HG03039 (cell line): ENCODE measurements around the gene YJEFN3.

Experiments used
- ATAC-seq: cut with Tn5 transposase; IDR thresholded peaks from one replicate; pipeline ENCODE4 v1.9.1; 2021; ENCODE audit warnings: mild to moderate bottlenecking, moderate library complexity; ENCODE audit not compliant: unreplicated experiment

The YJEFN3 gene

GRCh38 chr19:19549804-19550464, 21.2 kb downstream of the YJEFN3 start:
- ATAC-seq, result no peak

GRCh38 chr19:19550485-19550929, 21.8 kb downstream of the YJEFN3 start:
- no peak for ATAC-seq

GRCh38 chr19:19550972-19551852, 22.5 kb downstream of the YJEFN3 start:
- no peak for ATAC-seq

GRCh38 chr19:19551853-19552192, 23.1 kb downstream of the YJEFN3 start:
- ATAC-seq, result no peak

GRCh38 chr19:19552798-19553197, 24.1 kb downstream of the YJEFN3 start:
- ATAC-seq, result no peak

GRCh38 chr19:19553670-19554069, 25.0 kb downstream of the YJEFN3 start:
- no peak for ATAC-seq

- ATAC-seq, result no peak
Observed at GRCh38 chr19:19554074-19555023, 25.6 kb downstream of the YJEFN3 start.

- no peak for ATAC-seq
Observed at GRCh38 chr19:19558055-19558454, 29.3 kb downstream of the YJEFN3 start.

- ATAC-seq, result no peak
Observed at GRCh38 chr19:19558636-19559035, 29.9 kb downstream of the YJEFN3 start.

- ATAC-seq, result no peak
Observed at GRCh38 chr19:19559931-19560330, 31.2 kb downstream of the YJEFN3 start.

- no peak for ATAC-seq
Observed at GRCh38 chr19:19561946-19562664, 33.4 kb downstream of the YJEFN3 start.

- ATAC-seq, result no peak
Observed at GRCh38 chr19:19562665-19563347, 34.1 kb downstream of the YJEFN3 start.

- no peak for ATAC-seq
Observed at GRCh38 chr19:19563348-19563848, 34.7 kb downstream of the YJEFN3 start.

- ATAC-seq, result no peak
Observed at GRCh38 chr19:19566306-19566705, 37.6 kb downstream of the YJEFN3 start.

- ATAC-seq, result no peak
Observed at GRCh38 chr19:19567391-19567790, 38.7 kb downstream of the YJEFN3 start.

GRCh38 chr19:19568802-19569756, 40.4 kb downstream of the YJEFN3 start:
- no peak for ATAC-seq

- ATAC-seq, result no peak
Observed at GRCh38 chr19:19570571-19570970, 41.9 kb downstream of the YJEFN3 start.

GRCh38 chr19:19571071-19571786, 42.5 kb downstream of the YJEFN3 start:
- no peak for ATAC-seq
